HepG2 (cell line): ENCODE measurements around the gene NDUFB3. TPM values are rescaled to one million over a fixed set of nuclear protein-coding genes. Genes with fewer than 3 reads are reported as not detected.

Experiments used
- ARID5B ChIP-seq: IDR thresholded peaks from 2 replicates; pipeline ENCODE4 v1.4.0; 2020; ENCODE audit warnings: mild to moderate bottlenecking, missing genetic modification reagents
- CBX1 ChIP-seq: IDR thresholded peaks from one replicate; pipeline ENCODE4 v1.6.1; 2016; ENCODE audit warnings: antibody characterized with exemption, low read depth
- CENPX ChIP-seq: sonication (generic); formaldehyde crosslinking; IDR thresholded peaks from 2 replicates; pipeline ENCODE4 v1.9.0; 2021; ENCODE audit warnings: mild to moderate bottlenecking, missing genetic modification reagents, moderate library complexity
- DMAP1 ChIP-seq: IDR thresholded peaks from 2 replicates; pipeline ENCODE4 v1.6.1; 2016
- ERF ChIP-seq: IDR thresholded peaks from 2 replicates; pipeline ENCODE4 v1.6.1; 2018; ENCODE audit warnings: missing biosample characterization, missing genetic modification reagents
- NR0B2 ChIP-seq: sonication (generic); formaldehyde crosslinking; IDR thresholded peaks from 2 replicates; pipeline ENCODE4 v1.4.0; 2020; ENCODE audit warnings: mild to moderate bottlenecking, missing genetic modification reagents
- PAWR ChIP-seq: sonication (generic); formaldehyde crosslinking; IDR thresholded peaks from 2 replicates; pipeline ENCODE4 v1.4.0; 2020; ENCODE audit warnings: missing genetic modification reagents, mild to moderate bottlenecking, borderline replicate concordance
- PAXIP1 ChIP-seq: sonication (generic); formaldehyde crosslinking; conservative IDR thresholded peaks from 2 replicates; pipeline ENCODE4 v1.4.0; 2020; ENCODE audit warnings: mild to moderate bottlenecking, missing genetic modification reagents, moderate library complexity
- RERE ChIP-seq: IDR thresholded peaks from 2 replicates; pipeline ENCODE4 v1.6.1; 2016; ENCODE audit warnings: low read depth, missing genetic modification reagents, missing compliant biosample characterization
- TFDP1 ChIP-seq: IDR thresholded peaks from 2 replicates; pipeline ENCODE4 v1.6.1; 2016; ENCODE audit warnings: missing compliant biosample characterization, missing genetic modification reagents, borderline replicate concordance
- ZMAT5 ChIP-seq: sonication (generic); formaldehyde crosslinking; IDR thresholded peaks from 2 replicates; pipeline ENCODE4 v1.5.0; 2020; ENCODE audit warnings: mild to moderate bottlenecking, low read depth, missing genetic modification reagents, borderline replicate concordance
- ZNF17 ChIP-seq: sonication (generic); formaldehyde crosslinking; IDR thresholded peaks from 2 replicates; pipeline ENCODE4 v1.5.0; 2020; ENCODE audit warnings: mild to moderate bottlenecking, missing genetic modification reagents
- polyA plus RNA-seq, 8 experiments: library from polyadenylated mRNA; depleted of rRNA in 3 of 8; stranded (reverse) in 7 of 8; unstranded in 1 of 8; fragments of >200 nt; fragmentation: Illumina TruSeq in 4 of 8; extraction: Trizol in 4 of 8; gene quantifications; 2 replicates each; pipeline versions ENCODE4 v1.2.1 to v1.2.3, GENCODE V29; 2011 to 2016; ENCODE audit warnings: low read depth in 4 of 8, missing spikeins in 1 of 8, mixed read lengths in 1 of 8; ENCODE audit not compliant: insufficient read depth in 1 of 8
- total RNA-seq, 5 experiments: library from RNA; depleted of rRNA; stranded (reverse); fragments of >200 nt; fragmentation: Illumina TruSeq; extraction: Trizol; gene quantifications; 2 replicates each; pipeline ENCODE4 v1.2.3, GENCODE V29; 2016; ENCODE audit warnings: low read depth in 1 of 5

The NDUFB3 gene
- total and polyA plus RNA-seq, 2 of the 13 experiments (the other 11 are each of a cell fraction or from before 2014, with no cell fraction given) = 50.7 to 159 TPM

- TF ChIP-seq TFDP1 (CRISPR knock-in tag) (no peak), NR0B2 (CRISPR knock-in tag) (no peak), ERF (CRISPR knock-in tag) (no peak), PAWR (CRISPR knock-in tag) (peak; percentile 88; the same call in 1 of the 2 replicates), CBX1 (no peak), CENPX (CRISPR knock-in tag) (no peak), PAXIP1 (CRISPR knock-in tag) (peak; percentile 39; the same call in 1 of the 2 replicates), ZMAT5 (0 out of 2 replicates have a peak, but pooled peaks have one; percentile 38), RERE (CRISPR knock-in tag) (no peak; the same call in 1 of the 2 replicates), ZNF17 (CRISPR knock-in tag) (no peak), ARID5B (no peak), DMAP1 (CRISPR knock-in tag) (peak; percentile 77)
Measured at GRCh38 chr2:201116959-201117734, 45.3 kb downstream of the NDUFB3 start (continued).
